Chondrocyte (in vitro differentiated cells): Measurements from ENCODE around the gene IFT27. TPM values are rescaled to one million over a fixed set of nuclear protein-coding genes. Genes with fewer than 3 reads are reported as not detected.

Source experiments
- DNase-seq: peaks from one replicate; pipeline ENCODE4 v3.0.0; 2021; ENCODE audit warnings: mixed read lengths, low spot score
- H3K27ac Mint-ChIP-seq: one replicate; pipeline ENCODE4 v1.8.0; 2021; ENCODE audit warnings: mild to moderate bottlenecking, moderate library complexity, mixed read lengths; ENCODE audit not compliant: unreplicated experiment
- H3K27me3 Mint-ChIP-seq: 2 replicates; pipeline ENCODE4 v1.8.0; 2021; ENCODE audit warnings: low read depth, mixed read lengths
- H3K36me3 Mint-ChIP-seq: 2 replicates; pipeline ENCODE4 v1.8.0; 2021; ENCODE audit warnings: low read depth, mixed read lengths
- H3K4me1 Mint-ChIP-seq: 2 replicates; pipeline ENCODE4 v1.8.0; 2021; ENCODE audit warnings: low read depth, mild to moderate bottlenecking, mixed read lengths
- H3K4me3 Mint-ChIP-seq: one replicate; pipeline ENCODE4 v1.8.0; 2021; ENCODE audit warnings: mild to moderate bottlenecking, moderate library complexity, mixed read lengths; ENCODE audit not compliant: unreplicated experiment
- H3K9me3 Mint-ChIP-seq: 2 replicates; pipeline ENCODE4 v1.8.0; 2021; ENCODE audit warnings: low read depth, mixed read lengths
- CTCF ChIP-seq: fragments of 200-600 bp; sonication (generic); IDR thresholded peaks from 2 replicates; pipeline ENCODE4 v1.5.0; 2021; ENCODE audit warnings: antibody characterized with exemption, mild to moderate bottlenecking, moderate library complexity
- total RNA-seq: library from RNA; stranded (reverse); gene quantifications from 3 replicates; pipeline ENCODE4 v1.2.1, GENCODE V29; 2021

The IFT27 gene
- total RNA-seq, 1 donor from 2014 or later, result 24.4 TPM

DNA sequence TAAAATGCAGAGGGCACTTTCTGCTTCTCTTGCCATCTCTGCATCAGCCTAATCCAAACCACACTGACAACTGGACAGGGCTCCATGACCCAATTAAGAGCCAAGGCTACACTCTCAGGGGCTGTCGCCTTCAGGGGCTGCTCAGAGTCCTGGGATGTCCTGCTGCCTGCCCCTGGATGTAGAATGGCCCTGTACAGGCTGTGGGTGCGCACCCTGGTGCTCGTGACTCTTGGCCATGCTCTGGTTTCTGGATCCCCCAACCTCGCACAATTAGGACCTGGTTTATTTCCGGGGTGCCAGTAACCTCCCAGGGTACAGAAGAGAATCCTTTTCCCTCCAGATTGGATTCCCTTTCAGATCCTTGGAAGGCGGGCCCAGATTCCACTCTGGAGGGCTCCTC is 11.3 kb downstream of the IFT27 start:
- H3K4me1 Mint-ChIP-seq, result peaks cover 9% of the 10 kb centered on the region
- no peak overlapping the region for H3K27ac Mint-ChIP-seq
- no peaks in the 10 kb centered on the region for H3K9me3 Mint-ChIP-seq
- no peak overlapping the region for H3K4me3 Mint-ChIP-seq
- H3K27me3 Mint-ChIP-seq, result no peaks in the 10 kb centered on the region
- no peak for TF ChIP-seq CTCF
- peak; percentile 28 for DNase-seq
- H3K36me3 Mint-ChIP-seq, result peaks cover 8% of the 10 kb centered on the region

GRCh38 chr22:36764060-36764459 is 11.9 kb downstream of the IFT27 start:
- H3K27me3 Mint-ChIP-seq, result no peaks in the 10 kb centered on the region
- H3K4me3 Mint-ChIP-seq, result no peak overlapping the region
- H3K27ac Mint-ChIP-seq, result no peak overlapping the region
- no peak for TF ChIP-seq CTCF
- no peaks in the 10 kb centered on the region for H3K9me3 Mint-ChIP-seq
- peak; percentile 51 for DNase-seq
- peaks cover 9% of the 10 kb centered on the region for H3K4me1 Mint-ChIP-seq
- H3K36me3 Mint-ChIP-seq, result peaks cover 8% of the 10 kb centered on the region

GRCh38 chr22:36763576-36763975 is 12.3 kb downstream of the IFT27 start:
- peaks cover 9% of the 10 kb centered on the region for H3K4me1 Mint-ChIP-seq
- H3K36me3 Mint-ChIP-seq, result peaks cover 8% of the 10 kb centered on the region
- TF ChIP-seq CTCF, result no peak
- H3K27ac Mint-ChIP-seq, result no peak overlapping the region
- H3K9me3 Mint-ChIP-seq, result no peaks in the 10 kb centered on the region
- H3K27me3 Mint-ChIP-seq, result no peaks in the 10 kb centered on the region
- no peak overlapping the region for H3K4me3 Mint-ChIP-seq
- peak; percentile 40 for DNase-seq

DNA sequence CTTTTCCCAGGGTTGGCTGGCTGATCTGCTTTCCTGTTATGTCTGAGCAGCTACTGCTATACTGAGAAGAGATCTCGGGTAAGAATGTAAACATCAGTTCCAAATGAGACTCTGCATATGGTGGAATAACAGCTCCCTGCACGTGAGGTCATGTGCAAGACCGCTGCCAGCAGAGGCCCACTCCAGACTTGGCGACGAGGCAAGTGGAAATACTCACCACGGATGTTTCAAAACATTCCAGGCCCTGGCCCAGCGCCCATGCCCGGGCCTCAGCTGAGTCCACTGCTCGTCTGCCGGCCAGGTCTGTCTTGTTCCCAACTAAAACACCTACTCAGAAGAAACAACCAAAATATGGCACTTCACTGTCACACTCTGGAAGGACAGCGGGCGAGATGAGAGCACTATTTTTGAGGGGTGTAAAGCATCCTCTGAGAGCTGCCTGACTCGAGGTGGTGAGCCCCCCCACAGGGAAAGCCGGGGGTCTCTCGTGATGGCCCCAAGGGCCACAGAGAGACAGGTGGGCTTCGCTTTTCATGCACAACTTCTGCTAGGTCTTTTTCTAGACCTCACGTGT is 13.1 kb downstream of the IFT27 start:
- no peak for TF ChIP-seq CTCF
- H3K27me3 Mint-ChIP-seq, result no peaks in the 10 kb centered on the region
- DNase-seq, result peak; percentile 79
- H3K4me3 Mint-ChIP-seq, result no peak overlapping the region
- H3K4me1 Mint-ChIP-seq, result peaks cover 9% of the 10 kb centered on the region
- H3K27ac Mint-ChIP-seq, result peak overlapping the region; percentile 49
- peaks cover 8% of the 10 kb centered on the region for H3K36me3 Mint-ChIP-seq
- H3K9me3 Mint-ChIP-seq, result no peaks in the 10 kb centered on the region

- Mint-ChIP-seq H3K36me3 (peaks cover 5% of the 10 kb centered on the region), H3K4me3 (no peak overlapping the region), H3K27me3 (peaks cover 2% of the 10 kb centered on the region), H3K9me3 (no peaks in the 10 kb centered on the region), H3K27ac (no peak overlapping the region), H3K4me1 (peaks cover 9% of the 10 kb centered on the region)
- no peak for TF ChIP-seq CTCF
- DNase-seq, result peak; percentile 56
These were observed 14.2 kb downstream of the IFT27 start for GRCh38 chr22:36761553-36762240.
